Measurements from ENCODE around the gene ANOS1. TPM values are rescaled to one million over a fixed set of nuclear protein-coding genes. Genes with fewer than 3 reads are reported as not detected.

ANOS1 gene
- polyA plus RNA-seq, 3 donors, result 0.07 to 0.18 TPM; not detected in 1

DNA sequence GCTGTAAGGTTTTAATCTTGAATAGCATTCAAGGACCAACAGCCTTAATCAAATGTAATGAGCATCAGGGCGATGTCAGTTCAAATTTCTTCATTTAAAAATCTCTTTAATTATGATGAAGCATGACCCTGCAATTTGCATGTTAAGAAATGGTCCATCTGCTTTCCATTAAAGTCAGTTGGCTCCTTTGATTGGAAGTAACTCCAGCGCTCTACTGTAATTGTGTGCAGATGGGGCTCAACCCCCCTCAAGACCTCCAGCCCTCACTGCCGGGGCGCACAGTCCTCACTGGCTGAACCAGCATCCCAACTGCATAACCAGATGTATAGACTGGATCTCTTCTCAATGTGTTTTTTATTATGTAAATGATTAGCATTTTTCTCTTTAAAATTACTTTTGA lies 140.4 kb downstream of the ANOS1 start:
- Histone ChIP-seq H3K27me3 (ENCODE audit: control insufficient read depth in 2 of 2, insufficient read depth in 2 of 2, low read length in 2 of 2) (no peaks in the 10 kb centered on the region), H2AFZ (ENCODE audit: insufficient read depth, low read depth, low read length, poor library complexity, severe bottlenecking) (no peak overlapping the region), H3K4me1 (ENCODE audit: control insufficient read depth in 1 of 2, insufficient read depth in 2 of 2, low read length in 2 of 2) (no peaks in the 10 kb centered on the region), H3K79me2 (ENCODE audit: insufficient read depth, low read length) (no peaks in the 10 kb centered on the region), H3K27ac (ENCODE audit: low read depth in 1 of 2, low read length in 2 of 2) (no peak overlapping the region), H3K36me3 (replicated peaks in 1 of 2; ENCODE audit: control insufficient read depth in 1 of 2, insufficient read depth in 2 of 2, low read length in 2 of 2) (no peaks in the 10 kb centered on the region), H3K4me3 (replicated peaks in 1 of 3; ENCODE audit: low read depth in 2 of 3, low read length in 3 of 3) (no peak overlapping the region), H3K9me3 (replicated peaks in 1 of 2; ENCODE audit: control insufficient read depth in 1 of 2, insufficient read depth in 1 of 2, low read length in 2 of 2) (no peaks in the 10 kb centered on the region), H4K20me1 (ENCODE audit: insufficient read depth, low read length) (no peaks in the 10 kb centered on the region), H3K4me2 (replicated peaks; ENCODE audit: extremely low read depth, low read length, poor library complexity, severe bottlenecking) (no peak overlapping the region), H3K9ac (ENCODE audit: insufficient read depth, low read length, poor library complexity, severe bottlenecking) (no peak overlapping the region)
- H3K27me3 Mint-ChIP-seq (ENCODE audit: low read depth in 3 of 3), result peaks cover 0 to 2% (median 0%) of the 10 kb centered on the region in 3 donors
- H3K4me1 Mint-ChIP-seq, result no peaks in the 10 kb centered on the region
- H3K27ac Mint-ChIP-seq, result no peak overlapping the region
- peaks cover 0 to 2% (median 0%) of the 10 kb centered on the region in 7 donors for H3K9me3 Mint-ChIP-seq
- no CpG with 5 or more reads among the region's 4 CpGs for WGBS (ENCODE audit: insufficient coverage)
- TF ChIP-seq CTCF (IDR thresholded peaks at IDR 0.05), result no peak
- no peak overlapping the region for H3K4me3 Mint-ChIP-seq
- no peaks in the 10 kb centered on the region for H3K36me3 Mint-ChIP-seq
- no peak for DNase-seq
- intact Hi-C loops (cut with micrococcal nuclease), result no loop called here

GRCh38 chrX:8586953-8587352 lies 145.0 kb downstream of the ANOS1 start:
- no peak overlapping the region for H3K27ac ChIP-seq (ENCODE audit: low read depth in 1 of 2, low read length in 2 of 2)
- no peaks in the 10 kb centered on the region for H3K4me1 ChIP-seq (ENCODE audit: control insufficient read depth in 1 of 2, insufficient read depth in 2 of 2, low read length in 2 of 2)
- no peaks in the 10 kb centered on the region for H3K36me3 ChIP-seq (replicated peaks in 1 of 2; ENCODE audit: control insufficient read depth in 1 of 2, insufficient read depth in 2 of 2, low read length in 2 of 2)
- Mint-ChIP-seq H3K4me1 (no peaks in the 10 kb centered on the region), H3K27ac (no peak overlapping the region), H3K4me3 (no peak overlapping the region), H3K9me3 (peaks cover 0 to 3% (median 2%) of the 10 kb centered on the region in 7 donors), H3K27me3 (ENCODE audit: low read depth in 3 of 3) (peaks cover 0 to 3% (median 0%) of the 10 kb centered on the region in 3 donors), H3K36me3 (no peaks in the 10 kb centered on the region)
- no peak overlapping the region for H2AFZ ChIP-seq (ENCODE audit: insufficient read depth, low read depth, low read length, poor library complexity, severe bottlenecking)
- H3K79me2 ChIP-seq (ENCODE audit: insufficient read depth, low read length), result no peaks in the 10 kb centered on the region
- H3K27me3 ChIP-seq (ENCODE audit: control insufficient read depth in 2 of 2, insufficient read depth in 2 of 2, low read length in 2 of 2), result no peaks in the 10 kb centered on the region
- TF ChIP-seq CTCF (IDR thresholded peaks at IDR 0.05), result no peak
- DNase-seq, result no peak
- H4K20me1 ChIP-seq (ENCODE audit: insufficient read depth, low read length), result no peaks in the 10 kb centered on the region
- H3K9ac ChIP-seq (ENCODE audit: insufficient read depth, low read length, poor library complexity, severe bottlenecking), result no peak overlapping the region
- H3K9me3 ChIP-seq (replicated peaks in 1 of 2; ENCODE audit: control insufficient read depth in 1 of 2, insufficient read depth in 1 of 2, low read length in 2 of 2), result no peaks in the 10 kb centered on the region
- no peak overlapping the region for H3K4me2 ChIP-seq (replicated peaks; ENCODE audit: extremely low read depth, low read length, poor library complexity, severe bottlenecking)
- H3K4me3 ChIP-seq (replicated peaks in 1 of 3; ENCODE audit: low read depth in 2 of 3, low read length in 3 of 3), result no peak overlapping the region
- intact Hi-C loops (cut with micrococcal nuclease), result no loop called here
